GM12801 (cell line): ENCODE data around the gene CCND3.

Source experiments
- CTCF ChIP-seq: IDR thresholded peaks from one replicate; pipeline ENCODE4 v1.5.1; 2011; ENCODE audit warnings: control low read depth; ENCODE audit not compliant: insufficient read length; ENCODE audit errors: extremely low read depth

The CCND3 gene

GRCh38 chr6:41894366-41895299 is 47.0 kb downstream of the CCND3 start:
- TF ChIP-seq CTCF = no peak

GRCh38 chr6:41892921-41893564 is 48.6 kb downstream of the CCND3 start:
- TF ChIP-seq CTCF = no peak

DNA sequence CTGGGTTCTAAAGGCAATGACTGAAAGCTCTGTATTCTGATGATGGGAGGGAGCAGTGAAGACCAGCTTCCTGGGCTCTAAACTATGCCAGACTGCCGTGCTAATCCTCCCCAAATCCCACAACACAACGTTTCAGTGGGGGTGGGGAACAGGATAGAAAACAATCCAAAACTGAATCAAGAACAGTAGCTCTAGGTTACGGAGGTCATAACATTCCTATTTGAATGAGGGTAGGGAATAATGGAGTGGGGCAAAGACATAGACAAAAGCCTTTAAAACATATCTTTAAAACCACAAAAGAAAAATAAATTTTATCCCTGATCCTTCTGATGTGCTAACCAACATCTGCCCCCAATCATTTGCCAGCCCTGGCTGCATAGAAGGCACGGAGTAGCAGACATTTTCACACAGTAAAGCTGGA is 54.3 kb downstream of the CCND3 start:
- TF ChIP-seq CTCF = no peak

- TF ChIP-seq CTCF = no peak
These were observed 55.7 kb downstream of the CCND3 start for GRCh38 chr6:41885930-41886329.

- TF ChIP-seq CTCF = no peak
These were observed 56.7 kb downstream of the CCND3 start for GRCh38 chr6:41884957-41885356.
